ENCODE results near the gene LRIG3.
"Not testable (repeated sequence)": the region's sequence is repeated elsewhere in the genome, so short reads cannot be mapped to it uniquely, and the experiment has no call there.

Gene LRIG3

DNA sequence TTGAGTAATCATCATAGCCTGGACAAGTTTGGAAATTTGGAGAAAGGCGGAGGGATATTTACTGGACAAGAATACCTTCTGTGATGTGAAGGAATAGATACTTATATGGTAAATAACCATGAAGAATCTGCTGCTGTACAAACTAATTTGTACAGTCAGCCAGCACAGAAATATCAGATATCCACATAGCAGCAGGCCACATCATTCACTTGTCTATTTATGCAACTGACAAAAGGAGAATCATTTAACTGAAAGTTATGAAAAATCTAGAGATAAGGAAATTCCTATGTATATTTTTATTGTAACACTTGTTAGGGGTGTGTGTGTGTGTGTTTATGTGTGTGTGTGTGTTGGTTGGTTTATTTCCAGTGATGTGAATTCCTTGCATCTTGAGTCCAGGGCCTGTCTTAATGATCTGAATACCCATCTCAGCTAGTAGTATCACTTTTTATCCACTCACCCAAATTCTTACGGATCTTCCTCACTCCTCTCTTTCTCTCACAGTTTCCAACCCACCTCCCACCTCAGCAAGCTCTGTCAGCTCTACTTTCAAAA is 10.5 kb upstream of the LRIG3 start:
- no peak for DNase-seq

GRCh38 chr12:58927120-58927519 is 6.8 kb upstream of the LRIG3 start:
- DNase-seq, result no peak

GRCh38 chr12:58926586-58926985 is 6.3 kb upstream of the LRIG3 start:
- no peak for DNase-seq

DNA sequence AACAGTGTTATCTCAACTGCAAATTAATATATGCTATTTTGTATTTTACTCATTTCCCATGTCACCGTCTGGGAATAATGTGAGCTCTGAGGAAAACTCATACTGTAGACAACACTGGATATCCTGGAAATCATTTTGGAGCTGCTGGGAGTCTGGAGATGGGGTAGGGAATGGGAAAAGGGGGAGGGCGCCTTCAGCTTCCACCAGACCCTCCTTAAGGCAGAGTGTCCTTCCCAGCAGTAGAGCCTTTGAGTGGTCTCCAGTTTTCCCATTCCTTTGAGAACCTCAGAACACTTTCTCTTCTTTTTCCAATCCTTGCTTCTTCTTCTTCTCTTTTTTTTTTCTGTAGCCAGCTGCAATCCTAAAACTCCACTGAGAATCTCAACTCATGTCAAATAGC is 5.4 kb upstream of the LRIG3 start:
- DNase-seq, result no peak

DNA sequence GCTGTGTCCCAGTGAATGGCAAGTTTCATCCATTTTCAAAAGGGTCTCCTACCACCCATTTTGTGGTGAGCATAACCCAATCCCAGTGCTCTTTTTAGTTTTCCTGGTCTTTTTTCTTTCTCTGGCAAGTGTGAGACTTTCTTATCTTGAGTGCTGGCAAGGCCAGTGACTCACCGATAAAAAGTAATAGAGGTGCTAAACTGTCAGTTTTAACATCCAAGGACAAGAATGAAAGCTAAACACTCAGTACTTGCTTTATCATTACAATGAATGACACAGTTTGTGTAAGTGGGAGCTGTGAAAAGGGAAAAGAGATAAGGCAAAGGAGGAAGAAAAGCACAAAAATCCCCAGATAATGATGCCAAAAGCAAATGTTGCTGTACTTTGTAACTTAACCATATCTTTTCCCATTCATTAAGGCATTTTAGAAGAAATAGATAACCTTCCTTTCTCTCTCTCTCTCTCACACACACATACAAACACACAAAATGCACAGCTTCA is 4.9 kb upstream of the LRIG3 start:
- no peak for DNase-seq

DNA sequence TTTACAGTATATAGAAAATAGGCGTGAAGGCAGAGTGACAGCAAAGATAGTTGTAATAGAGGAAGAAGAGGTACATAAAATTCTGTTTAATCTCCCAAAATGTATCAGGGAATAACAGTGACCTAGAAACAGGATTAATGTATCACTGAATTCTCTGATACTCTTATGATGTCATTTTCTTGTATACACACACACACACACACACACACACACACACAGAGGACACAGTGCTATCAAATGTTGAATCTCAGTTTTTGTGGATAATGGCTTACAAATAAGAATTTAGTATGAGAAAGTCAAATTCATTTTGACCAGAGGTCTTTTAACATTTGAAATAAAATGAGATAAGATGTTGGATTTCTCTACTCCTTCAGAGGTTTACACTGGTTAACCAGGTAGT is 4.3 kb upstream of the LRIG3 start:
- no peak for DNase-seq

GRCh38 chr12:58923781-58924180 is 3.5 kb upstream of the LRIG3 start:
- DNase-seq, result no peak

- DNase-seq, result no peak
Observed at GRCh38 chr12:58922849-58923248, 2.5 kb upstream of the LRIG3 start.

DNA sequence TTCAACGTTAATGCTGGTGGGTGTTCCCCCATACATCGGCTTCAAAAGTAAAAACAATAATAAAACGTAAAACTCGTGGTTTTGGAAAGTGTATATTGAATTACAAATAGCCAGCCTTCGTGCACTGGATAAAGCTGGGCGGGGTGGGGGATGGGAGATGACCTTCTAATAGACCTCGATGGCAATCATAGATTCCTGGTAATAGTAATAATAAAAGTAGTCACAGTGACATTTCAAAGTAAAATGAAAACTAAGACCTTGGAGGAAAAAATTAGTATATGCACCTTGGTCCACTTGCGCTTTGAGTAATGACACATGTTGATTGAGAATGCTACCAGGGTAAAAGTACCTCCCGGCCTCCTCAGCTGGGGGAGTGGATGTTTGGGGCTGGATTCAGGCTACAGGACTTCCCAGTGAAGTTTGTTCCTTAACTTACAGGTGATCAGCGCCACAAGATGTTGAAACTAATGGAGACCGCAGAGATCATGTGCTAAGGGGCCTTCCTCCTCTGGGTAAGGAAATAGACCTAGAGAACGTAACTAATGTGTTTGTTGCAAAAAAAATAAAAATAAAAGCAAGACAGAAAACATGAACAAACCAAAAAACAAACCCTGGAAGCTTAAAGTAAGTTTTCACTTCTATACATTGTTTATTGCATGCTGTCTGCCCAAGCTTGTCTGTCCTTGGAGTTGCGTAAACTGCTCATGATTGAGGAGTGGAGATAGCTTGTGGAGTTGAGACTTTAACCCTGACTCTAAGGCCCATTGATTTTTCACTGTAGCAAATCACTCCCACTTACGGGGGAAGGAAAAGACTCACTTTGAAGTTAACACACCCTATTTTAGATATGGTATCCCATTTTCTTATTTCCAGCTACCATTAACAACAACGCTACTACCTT is 907 bp upstream of the LRIG3 start:
- DNase-seq, result no peak

DNA sequence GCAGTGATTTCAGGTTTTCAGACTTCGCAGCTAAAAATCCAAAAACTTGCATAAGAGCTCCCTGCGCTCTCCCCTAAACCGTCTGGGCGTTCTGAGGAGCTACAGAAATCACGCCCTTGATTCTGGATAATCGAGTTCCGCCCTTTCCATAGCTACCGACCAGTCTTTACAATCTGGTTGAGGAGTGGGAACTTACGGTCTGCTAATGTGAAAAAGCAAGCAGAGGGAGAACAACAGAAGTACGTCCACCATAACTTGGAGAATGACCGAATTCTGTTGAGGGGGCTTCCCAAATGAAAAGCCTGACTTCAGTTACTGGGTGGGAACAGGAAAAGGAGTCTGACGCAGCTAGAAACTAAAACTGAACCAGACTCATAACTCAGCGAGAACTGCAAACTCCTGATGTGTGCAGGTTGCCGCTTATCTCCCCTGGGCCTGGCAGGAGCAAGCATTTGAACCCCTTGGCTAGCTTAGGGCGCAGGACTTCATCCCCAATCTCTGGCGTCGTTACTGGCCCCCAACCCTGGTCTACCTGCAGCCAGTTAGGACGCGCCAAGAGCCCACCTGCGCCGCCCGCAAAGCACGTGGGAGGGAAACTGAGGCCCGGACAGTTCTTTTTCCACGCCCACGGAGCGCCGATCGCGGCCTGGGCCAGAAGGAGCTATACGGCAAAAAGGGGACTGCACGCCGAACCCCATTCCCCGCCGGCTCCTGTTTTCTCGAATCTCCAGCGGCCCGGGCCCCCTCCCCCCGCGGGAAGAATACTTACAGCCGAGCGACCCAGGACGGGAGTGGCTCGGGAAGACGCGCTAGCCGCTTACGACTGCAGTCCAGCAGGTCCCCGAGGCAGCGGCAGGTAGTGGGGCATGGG is 838 bp downstream of the LRIG3 start:
- peak; percentile 76 for DNase-seq

DNA sequence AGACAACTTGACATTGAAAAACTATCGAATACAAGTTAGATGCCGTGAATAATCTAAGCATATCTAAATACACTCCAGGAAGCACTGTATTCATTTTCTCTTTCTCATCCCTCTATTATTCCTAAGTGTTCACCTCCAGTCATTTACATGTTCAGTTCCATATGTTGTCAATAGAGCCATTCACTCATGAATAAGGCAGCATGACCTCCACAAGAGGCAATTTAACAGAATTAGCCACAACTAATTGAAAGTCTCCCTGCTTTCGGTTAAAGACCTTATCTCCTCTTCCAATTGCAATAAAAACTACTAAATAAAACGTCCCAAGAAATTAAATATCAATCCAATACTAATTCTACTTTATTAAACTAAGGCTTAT is 1.8 kb downstream of the LRIG3 start:
- peak; percentile 41 for DNase-seq

GRCh38 chr12:58917699-58918468 is 2.4 kb downstream of the LRIG3 start:
- peak; percentile 38 for DNase-seq

DNA sequence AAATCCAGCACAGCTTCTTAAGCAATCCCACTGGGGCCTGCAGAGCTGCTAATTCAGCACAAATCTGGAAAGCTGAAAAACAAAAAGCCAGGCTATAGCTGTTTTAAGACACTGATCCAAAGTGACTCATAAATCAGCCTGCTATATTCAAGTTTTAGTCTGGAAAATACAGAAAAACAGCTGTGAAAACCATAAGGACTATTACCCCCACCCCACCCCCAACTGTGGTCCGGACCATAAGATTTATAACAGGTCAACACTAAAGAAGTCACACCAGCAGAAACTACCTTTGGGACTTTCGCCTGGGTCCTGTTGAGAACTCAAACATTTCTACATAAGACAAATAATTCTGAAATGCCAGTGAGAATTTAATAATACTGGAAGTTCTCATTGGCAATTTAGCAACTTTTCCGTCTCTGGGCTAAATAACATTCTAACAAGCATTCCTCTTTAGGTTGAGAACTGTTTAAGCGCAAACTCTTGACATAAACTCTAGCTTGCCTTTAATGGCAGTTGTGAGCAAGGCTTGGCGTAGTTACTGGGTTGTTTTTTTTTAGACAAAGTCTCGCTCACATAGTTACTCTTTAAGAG is 3.3 kb downstream of the LRIG3 start:
- peak; percentile 39 for DNase-seq

DNA sequence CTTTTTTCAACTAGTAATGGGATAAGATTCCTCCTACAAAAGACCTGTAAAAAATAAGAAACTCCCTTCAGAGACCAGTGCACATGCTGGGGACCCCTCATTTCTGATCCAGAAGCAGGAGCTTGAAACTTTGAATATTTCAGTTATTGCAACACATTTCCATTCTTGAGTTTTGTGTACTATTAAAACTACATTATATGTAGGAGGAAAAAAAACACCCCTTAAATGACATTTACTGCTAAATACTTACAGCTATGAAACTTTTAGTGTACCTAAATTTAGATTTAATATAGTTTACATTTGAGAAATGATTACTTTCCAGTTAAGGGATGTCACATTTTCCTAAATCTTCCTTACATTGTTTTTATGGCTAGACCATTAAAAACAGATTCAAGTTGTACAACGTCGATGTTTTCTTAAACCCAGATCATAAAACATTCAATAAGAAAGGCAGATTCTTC is 4.1 kb downstream of the LRIG3 start:
- DNase-seq, result no peak

GRCh38 chr12:58915634-58916033 is 4.7 kb downstream of the LRIG3 start:
- peak; percentile 72 for DNase-seq

DNA sequence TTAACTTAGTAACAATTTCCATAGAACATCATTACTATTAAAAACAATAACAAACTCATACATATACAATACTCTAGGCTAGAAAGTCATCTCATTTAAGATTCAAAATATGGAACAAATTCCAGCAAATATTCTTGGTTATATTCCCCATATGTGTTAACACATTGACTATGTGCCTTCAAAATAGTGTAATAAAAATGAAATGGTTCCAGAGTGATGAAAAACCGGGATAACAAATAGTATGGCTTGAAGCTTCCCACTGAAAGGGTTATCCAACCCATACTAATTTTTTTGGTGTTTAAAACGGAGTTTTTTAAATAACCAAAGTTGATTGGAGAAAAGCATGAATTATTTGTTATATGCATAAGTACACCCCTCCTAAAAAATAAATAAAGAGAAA is 5.3 kb downstream of the LRIG3 start:
- no peak for DNase-seq

- DNase-seq, result peak; percentile 19
Observed at GRCh38 chr12:58914457-58914856, 5.8 kb downstream of the LRIG3 start.

DNA sequence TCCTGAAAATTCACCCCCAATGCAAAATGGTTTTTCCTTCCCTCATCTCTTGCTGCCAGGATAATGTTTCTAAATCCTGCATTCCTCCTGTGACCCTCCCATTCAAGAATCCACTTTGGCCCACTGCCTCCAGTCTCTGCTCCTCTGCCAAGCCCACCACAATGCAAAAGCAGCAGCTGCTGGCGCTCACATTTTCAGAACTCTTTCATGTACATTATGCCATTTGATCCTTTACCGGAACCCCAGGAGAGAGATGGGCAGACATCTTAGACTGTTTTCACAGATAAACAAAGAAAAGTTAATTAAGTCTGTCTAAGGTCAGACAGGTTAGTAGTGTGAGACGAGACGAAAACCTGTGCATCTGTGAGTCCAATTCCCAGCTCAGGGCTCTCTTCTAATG is 12.9 kb downstream of the LRIG3 start:
- no peak for DNase-seq

DNA sequence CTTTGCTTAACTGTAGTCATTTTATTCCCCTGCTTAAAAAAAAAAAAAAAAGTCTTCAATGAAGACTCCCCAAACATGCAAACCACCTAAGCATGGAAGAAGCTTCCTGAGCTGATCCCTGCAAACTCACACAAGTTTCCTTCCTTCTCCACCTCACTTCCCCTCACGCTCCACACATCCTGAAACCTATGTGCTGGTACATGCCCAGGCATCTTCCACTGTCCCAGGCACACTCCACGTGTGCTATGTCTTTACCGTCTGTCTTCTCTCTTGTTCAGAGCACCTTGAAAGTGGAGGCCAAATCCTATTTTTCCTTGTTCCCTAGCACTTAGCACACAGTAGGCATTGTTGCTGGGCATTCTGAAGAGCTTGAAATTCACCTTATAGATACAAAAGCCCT is 13.4 kb downstream of the LRIG3 start:
- DNase-seq, result no peak

DNA sequence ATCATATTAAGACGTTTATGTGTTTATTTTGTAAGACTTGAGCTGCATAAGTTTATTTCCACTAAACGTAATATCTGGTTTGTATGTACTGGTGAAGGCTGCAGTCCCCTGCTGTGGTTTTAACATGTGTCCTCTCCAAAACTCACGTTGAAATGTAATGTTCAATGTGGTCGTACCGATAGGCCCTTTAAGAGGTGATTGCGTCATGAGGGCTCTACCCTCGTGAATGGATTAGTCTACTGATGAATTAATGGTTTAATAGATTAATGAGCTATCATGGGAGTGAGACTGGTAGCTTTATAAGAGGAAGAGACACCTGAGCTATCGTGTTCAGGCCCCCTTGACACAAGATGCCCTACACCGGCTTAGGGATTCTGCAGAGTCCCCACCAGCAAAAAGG is 14.9 kb downstream of the LRIG3 start:
- DNase-seq, result no peak

DNA sequence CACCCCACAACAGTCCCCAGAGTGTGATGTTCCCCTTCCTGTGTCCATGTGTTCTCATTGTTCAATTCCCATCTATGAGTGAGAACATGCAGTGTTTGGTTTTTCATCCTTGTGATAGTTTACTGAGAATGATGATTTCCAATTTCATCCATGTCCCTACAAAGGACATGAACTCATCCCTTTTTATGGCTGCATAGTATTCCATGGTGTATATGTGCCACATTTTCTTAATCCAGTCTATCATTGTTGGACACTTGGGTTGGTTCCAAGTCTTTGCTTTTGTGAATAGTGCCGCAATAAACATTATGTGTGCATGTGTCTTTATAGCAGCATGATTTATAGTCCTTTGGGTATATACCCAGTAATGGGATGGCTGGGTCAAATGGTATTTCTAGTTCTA is 17.6 kb downstream of the LRIG3 start:
- DNase-seq, result not testable (repeated sequence)

DNA sequence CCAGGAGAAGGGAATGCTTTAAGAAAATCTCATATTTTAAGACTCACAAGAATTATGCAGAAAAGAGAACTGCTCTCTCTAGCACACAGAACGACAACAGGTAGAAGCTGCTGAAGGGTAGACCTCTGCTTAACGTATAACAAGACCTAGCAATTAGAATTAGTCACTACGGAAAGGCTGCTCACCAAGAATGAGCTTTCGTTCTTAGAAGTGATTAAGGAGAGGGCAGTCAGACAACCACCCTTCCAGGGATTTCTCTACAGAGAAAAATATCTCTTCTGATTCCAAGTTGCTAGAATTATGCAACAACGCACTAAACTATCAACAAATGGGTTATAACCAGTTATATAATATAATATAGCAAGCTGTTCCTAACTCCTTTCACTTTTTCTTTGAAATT is 18.6 kb downstream of the LRIG3 start:
- no peak for DNase-seq

Data from DMS53 (cell line).